NCI-H460 (cell line): ENCODE results near the gene TREML1. TPM values are rescaled to one million over a fixed set of nuclear protein-coding genes. Genes with fewer than 3 reads are reported as not detected.

ENCODE experiments used
- DNase-seq: peaks from one replicate; pipeline ENCODE4 v3.0.0-alpha.2; 2016; ENCODE audit warnings: low read depth; ENCODE audit errors: extremely low read depth
- total RNA-seq: library from RNA; depleted of rRNA; stranded (reverse); fragments of >200 nt; shearing (Covaris generic); gene quantifications from 2 replicates; pipeline ENCODE4 v1.2.3, GENCODE V29; 2014

The TREML1 gene
- total RNA-seq, 1 experiment from 2014 or later = not detected

DNA sequence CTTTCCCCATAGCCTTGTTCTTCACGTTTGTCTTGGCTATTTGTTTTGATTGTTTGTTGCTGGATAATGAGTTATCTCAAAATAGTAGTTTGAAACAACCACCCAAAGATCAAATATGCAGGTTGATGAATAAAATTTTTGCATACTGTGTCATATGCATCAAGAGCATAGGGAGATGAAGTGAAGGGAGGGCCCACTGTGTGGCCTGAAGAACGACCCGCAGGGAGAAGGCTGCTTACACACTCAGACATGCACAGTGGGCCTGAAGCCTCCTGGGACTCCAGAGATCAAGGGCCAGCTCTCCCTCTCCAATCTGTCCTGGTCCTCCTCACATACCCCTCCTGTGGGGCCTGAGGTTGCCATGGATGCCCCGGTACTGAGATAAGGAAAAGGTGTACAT lies 25.0 kb upstream of the TREML1 start:
- DNase-seq = no peak

GRCh38 chr6:41177695-41178094 lies 23.5 kb upstream of the TREML1 start:
- no peak for DNase-seq

- DNase-seq = no peak
These were observed 23.1 kb upstream of the TREML1 start for GRCh38 chr6:41177287-41177686.

DNA sequence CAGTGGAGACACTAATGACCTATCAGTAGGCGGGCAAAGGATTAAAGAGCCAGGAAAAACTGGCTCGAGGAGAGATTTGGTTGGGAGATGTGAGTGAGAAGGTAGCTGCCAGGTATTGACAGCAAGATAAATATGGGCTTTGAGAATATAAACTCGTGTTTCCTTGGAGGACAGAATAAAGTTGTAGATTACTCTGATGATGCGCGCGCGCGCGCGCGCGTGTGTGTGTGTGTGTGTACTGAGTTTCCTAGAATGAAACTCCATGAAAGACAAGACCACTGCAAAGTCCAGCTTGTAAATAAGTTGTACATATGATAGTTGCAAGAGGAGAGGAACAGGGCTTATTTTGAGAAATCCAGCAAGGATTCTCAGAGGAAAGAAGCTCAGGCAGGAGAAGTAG lies 22.0 kb upstream of the TREML1 start:
- no peak for DNase-seq

GRCh38 chr6:41175084-41175483 lies 20.9 kb upstream of the TREML1 start:
- DNase-seq = no peak

DNA sequence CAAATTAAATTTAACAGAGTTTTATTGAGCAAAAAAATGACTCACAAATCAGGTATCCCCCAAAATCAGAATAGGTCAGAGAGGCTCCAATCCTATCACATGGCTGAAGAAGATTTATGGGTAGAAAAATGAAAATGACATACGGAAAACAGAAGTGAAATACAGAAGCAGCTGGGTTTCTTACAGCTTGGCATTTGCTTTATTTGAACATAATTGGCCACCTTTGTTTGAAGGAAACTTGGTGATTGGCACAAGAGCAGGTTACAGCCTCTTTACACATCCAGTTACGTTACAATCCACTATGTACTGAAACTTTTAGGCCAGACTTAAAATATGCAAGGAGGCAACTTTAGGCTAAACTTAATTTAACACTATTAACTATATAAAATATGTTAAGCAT lies 20.5 kb upstream of the TREML1 start:
- no peak for DNase-seq

GRCh38 chr6:41171908-41172307 lies 17.8 kb upstream of the TREML1 start:
- DNase-seq = no peak

GRCh38 chr6:41170547-41171160 lies 16.5 kb upstream of the TREML1 start:
- no peak for DNase-seq

DNA sequence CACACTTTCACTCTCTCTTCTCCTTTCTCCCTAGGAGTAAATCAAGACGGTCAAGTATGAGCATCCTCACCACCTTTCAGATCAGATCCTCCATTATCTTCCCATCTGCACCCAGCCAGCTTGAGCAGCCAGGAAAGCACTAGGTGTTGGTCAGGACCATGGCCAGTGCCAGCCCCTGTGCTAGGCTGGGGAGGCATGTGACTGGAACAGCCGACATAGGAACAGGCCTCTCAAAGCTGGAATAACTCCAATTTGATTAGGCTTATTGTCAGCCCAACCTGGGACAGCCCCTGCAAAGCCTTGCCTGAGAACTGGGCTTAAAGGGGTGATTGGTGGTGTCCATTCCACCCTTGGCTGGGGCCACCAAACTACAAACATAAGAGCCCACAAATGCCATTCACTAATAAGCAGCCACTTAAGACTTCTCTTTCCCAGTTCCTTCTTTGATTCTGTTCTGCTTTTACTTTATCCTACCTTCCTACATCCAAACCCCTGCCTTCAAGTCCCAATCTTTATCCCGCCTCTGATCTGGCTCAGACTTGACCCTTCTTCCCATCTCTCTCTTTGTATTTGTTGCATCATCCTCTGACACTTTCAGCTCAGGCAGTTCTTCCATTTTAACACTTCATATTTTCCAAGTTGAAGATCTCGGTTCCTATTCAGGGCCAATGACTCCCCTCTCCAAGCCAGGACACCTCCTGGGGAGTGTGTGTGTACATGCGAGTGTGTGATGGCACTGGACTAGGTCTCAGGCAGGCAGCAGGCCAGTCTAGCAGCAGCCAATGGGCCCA lies 13.2 kb upstream of the TREML1 start:
- DNase-seq = no peak

DNA sequence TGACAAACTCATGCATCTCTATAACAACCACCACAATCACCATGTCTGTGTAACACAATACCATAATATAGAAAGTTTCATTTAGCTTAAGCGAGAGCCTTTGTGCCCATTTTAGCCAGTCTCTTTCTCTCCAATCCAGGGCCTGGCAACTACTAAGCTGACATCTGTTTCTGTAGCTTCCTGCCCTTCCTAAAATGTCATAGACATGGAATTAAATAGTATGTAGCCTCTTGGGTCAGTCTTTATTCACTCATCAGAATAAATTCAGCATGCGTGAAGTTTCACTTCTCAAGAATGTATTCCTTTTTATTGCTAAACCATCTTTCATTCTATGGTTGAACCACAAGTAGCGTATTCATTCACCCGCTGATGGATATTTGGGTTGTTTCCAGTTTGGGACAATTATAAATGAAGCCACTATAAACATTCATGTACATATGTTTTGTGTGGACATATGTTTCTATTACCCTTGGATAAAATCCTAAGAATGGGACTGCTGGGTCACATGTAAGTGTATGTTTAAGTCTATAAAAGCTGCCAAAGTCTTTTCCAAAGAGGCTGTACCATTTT lies 10.5 kb upstream of the TREML1 start:
- DNase-seq = no peak

DNA sequence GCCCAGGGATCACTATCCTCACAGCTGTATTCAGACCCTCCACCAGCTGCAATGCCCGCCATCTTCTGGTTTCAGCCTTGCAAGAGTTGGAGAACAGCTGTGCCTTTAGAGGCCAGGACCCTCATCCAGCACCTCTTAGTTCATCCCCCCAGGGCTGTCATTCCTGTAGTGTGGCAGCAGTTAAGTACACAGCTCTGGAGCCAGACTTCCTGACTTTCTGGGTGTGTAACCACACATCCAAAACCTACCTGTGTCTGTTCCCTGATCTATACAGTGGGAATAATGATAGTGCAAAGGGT lies 9.2 kb upstream of the TREML1 start:
- no peak for DNase-seq

DNA sequence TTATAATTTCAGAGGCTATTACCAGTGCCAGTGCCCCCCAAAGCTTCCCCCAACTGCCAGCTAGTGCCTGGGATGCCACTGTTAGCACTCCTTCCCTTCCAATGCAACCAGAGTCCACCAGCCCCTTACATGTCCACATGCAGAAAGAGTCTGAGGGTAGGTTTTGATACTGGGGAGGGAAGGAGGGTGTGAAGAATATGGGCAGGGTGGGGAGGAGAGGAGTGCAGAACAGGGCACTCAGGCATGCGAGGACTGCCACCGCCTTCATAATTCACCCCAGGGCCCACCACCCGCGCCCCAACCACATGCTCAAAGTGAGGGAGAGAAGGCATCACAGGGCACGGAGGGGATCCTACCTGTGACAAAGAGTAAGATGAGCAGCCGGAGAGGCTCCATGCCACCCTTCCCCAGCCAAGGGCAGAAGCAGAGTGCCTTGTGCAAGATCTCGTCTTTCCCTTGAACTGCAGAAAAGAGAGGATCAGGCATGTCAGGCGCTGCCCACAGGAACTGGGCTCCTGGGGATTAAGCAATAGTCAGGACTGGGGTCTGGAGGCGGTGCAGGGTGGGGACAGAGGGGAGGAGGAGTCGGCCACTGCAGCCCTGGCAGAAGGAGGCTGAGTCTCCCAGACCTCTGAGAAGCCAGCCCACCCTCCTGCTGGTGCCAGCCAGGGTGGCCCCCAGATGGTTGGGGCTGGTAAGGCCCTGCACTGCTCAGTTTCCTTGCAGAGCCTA lies 8.7 kb upstream of the TREML1 start, which contains the start of gene TREM2:
TSS of gene TREM2 (minus strand) at position 430 of the 732 bp plus-strand sequence. CDS start at position 396, 34 bp downstream.
- DNase-seq = no peak

DNA sequence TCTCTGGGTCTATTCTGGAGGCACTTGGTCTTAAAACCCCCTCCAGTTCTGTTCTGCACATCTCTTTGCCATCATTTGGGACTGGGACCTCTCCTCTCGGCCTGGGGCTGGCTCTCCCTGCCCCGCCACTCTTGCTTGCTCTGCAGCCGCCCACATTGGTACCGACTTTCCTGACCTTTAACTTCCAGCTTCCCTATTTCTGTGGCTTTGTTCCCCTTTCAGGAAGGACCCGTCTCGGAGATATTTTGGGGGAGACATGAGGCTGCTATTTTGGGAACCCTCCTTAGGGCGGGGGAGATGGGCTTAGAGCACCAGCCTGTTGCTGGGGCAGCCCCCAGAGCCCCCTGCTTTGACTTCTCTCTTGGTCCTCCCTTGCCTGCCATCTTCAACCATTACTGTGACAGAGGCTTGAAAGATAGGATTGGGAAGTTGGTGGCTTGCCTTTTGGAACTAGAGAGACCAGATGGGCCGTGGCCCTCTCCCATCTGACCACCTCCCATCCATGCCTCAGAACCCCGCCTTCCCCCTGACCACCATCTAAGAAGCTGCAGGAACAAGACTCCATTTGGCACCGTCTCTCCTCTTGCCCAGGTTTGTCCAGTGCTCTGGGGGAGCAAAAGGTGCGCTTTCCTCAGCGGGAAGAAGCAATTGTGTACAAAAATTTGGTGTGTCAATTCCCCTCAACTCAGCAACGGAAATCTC lies 7.9 kb upstream of the TREML1 start:
- no peak for DNase-seq

DNA sequence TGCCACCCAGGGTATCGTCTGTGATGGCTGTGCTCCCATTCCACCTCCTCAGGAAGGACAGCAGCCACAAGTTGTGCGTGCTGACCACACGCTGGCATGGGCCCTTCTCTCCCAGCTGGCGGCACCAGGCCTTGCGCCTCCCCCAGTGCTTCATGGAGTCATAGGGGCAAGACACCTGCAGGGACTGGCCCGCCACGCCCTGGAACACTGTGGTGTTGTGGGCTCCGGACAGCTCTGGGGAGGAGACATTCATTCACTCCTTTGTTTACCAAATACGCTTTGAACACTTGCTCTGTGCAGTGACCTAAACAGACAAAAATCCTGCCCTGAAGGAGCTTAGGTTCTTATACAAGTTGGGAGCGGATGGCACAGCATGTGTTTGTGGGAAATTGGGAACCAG lies 7.2 kb upstream of the TREML1 start:
- no peak for DNase-seq

DNA sequence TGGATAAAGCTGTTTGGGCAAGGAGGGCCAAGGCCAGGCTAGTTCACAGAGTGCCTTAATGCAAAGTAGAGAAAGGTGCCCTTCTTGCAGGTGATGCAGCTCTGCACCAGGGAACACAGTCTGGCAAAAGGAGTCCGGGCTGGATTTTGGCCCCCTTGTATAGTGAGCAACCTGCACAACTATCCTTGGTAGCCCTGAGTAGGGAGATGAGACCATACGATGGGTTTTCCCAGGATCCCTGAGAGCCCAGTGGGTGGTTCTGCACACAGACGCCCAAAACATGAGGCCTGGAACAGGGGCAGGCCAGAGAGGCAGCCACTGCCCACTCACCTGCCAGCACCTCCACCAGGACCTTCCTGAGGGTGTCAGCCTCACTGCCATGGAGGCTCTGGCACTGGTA lies 6.8 kb upstream of the TREML1 start:
- DNase-seq = no peak

- DNase-seq = no peak
These were observed 5.4 kb upstream of the TREML1 start for GRCh38 chr6:41159415-41160082.

DNA sequence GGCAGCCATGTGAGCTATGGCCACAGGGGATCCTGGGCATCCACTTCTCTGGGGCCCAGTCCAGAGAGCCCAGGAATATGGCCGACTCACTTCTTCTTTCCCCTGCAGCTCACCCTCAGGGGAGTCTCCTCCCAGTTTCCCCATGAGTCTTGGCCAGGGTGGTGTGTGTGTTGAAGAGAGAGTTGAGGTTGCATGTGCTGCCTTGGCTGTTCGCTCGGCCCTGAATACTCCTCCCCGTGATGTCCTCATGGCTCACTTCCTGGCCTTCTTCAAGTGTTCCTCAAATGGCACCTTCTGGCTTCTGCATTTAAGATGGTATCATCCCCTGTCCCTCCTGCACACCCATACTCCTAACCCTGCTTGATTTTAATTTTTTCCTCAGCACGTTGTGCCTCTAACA lies 3.2 kb upstream of the TREML1 start:
- DNase-seq = no peak

DNA sequence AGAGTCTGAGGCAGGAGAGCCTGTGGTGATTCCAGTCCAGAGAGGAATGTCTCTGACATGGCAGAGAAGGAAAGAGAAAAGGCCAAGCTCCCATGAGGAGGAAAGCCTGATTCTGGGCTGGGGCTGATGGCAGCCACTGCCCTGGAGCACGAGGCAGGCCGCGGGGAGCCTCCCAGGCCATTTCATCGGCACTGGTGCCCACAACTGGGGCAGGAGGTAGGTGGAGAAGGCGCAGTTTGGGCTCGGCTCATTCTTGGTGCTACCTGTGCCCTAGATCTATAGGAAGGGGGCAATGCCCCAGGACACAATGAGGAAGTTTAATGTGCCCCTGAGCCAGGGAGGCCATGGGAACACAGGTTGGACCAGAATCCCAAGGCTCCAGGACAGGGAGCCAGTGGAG lies 2.6 kb upstream of the TREML1 start:
- no peak for DNase-seq

DNA sequence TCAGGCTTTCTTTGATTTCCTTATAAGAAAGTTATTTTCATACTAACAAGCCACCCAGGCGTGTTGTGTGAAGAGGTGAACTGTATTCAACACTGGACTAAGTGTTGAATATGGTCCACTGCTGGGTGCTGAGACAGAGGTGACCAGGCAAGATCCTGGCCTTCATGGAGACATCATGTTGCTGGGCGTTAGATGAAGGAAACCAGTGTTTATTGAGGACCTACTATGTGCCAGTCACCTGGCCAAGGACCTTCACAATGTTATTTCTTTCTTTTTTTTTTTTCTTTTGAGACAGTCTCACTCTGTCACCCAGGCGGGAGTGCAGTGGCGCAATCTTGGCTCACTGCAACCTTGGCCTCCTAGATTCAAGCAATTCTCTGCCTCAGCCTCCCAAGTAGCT lies 1.9 kb upstream of the TREML1 start:
- no peak for DNase-seq

DNA sequence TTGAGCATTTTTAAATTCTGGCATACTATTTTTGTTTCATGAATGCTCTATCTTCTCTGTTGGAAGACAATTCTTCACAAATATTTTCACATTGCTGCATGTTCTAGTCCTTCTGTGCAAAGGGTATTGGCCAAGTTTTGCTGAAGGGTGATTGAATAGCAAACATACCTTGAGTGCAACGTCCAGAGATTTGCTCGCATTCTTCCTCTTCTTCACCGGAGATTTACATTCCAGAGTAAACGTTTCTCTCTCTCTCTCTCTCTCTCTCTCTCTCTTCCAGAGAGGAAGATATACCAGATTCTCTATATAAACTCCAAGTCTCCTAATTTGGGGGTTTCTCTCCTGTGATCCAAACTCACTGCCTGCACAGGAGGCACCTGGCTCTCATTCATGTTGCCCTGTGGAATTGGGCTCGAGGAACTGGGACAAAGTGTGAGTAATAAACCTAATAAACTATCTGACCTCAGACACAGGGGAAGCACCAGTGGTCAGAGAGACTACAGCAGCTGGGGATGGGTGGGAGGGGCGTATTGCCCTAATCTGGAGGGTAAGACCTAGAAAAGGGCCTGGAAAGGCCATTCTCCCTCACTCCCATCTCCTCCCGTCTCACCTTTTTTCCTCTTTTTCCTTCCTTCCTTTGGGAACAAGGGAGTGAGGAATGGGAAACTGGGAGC lies 1.1 kb upstream of the TREML1 start:
- DNase-seq = no peak
